ENCODE results near the gene DPP9.

GRCh38 chr19:4686700-4687099 lies 36.9 kb downstream of the DPP9 start:
- TF ChIP-seq CTCF (IDR thresholded peaks at IDR 0.05) (no peak), EP300 (IDR thresholded peaks at IDR 0.05) (no peak)

Measured in gastroesophageal sphincter (tissue), 3 donors.